Stimulated activated CD4-positive, alpha-beta T cell treated with anti-CD3 and anti-CD28 coated beads, Interleukin-2, amount 100 ng/mL, for 4 hours (primary cell): ENCODE results near the gene CBS.
"Not testable (repeated sequence)": the region's sequence is repeated elsewhere in the genome, so short reads cannot be mapped to it uniquely, and the experiment has no call there.

Experiments used
- DNase-seq: peaks from one replicate; pipeline ENCODE4 v3.0.0-alpha.2; 2020; ENCODE audit warnings: low read depth

The CBS gene

GRCh38 chr21:43075170-43076022 lies at the start of gene CBS:
Gene CBS, minus strand, starts transcription at chr21:43075835. Its CDS starts 3,642 bp downstream, at chr21:43072193.
- not testable (repeated sequence) for DNase-seq

- DNase-seq, result not testable (repeated sequence)
Measured at GRCh38 chr21:43115956-43116355, 40.3 kb upstream of the CBS start.

GRCh38 chr21:43114483-43114882 lies 38.8 kb upstream of the CBS start:
- not testable (repeated sequence) for DNase-seq

- not testable (repeated sequence) for DNase-seq
Measured at GRCh38 chr21:43109006-43109405, 33.4 kb upstream of the CBS start.

GRCh38 chr21:43108177-43108576 lies 32.5 kb upstream of the CBS start:
- DNase-seq, result not testable (repeated sequence)

- not testable (repeated sequence) for DNase-seq
Measured at GRCh38 chr21:43107794-43108137, 32.1 kb upstream of the CBS start.

- peak; percentile 71 for DNase-seq
Measured at GRCh38 chr21:43106965-43107793, 31.5 kb upstream of the CBS start, which contains the start of gene U2AF1. Gene U2AF1, minus strand, starts transcription at chr21:43107570. Its CDS starts 76 bp downstream, at chr21:43107494.

- not testable (repeated sequence) for DNase-seq
Measured at GRCh38 chr21:43104642-43105041, 29.0 kb upstream of the CBS start.

- DNase-seq, result not testable (repeated sequence)
Measured at GRCh38 chr21:43102281-43102680, 26.6 kb upstream of the CBS start.

- not testable (repeated sequence) for DNase-seq
Measured at GRCh38 chr21:43101676-43102075, 26.0 kb upstream of the CBS start.

GRCh38 chr21:43101000-43101399 lies 25.4 kb upstream of the CBS start:
- DNase-seq, result not testable (repeated sequence)

GRCh38 chr21:43091979-43092614 lies 16.5 kb upstream of the CBS start:
- not testable (repeated sequence) for DNase-seq

- not testable (repeated sequence) for DNase-seq
Measured at GRCh38 chr21:43090947-43091346, 15.3 kb upstream of the CBS start.

- DNase-seq, result not testable (repeated sequence)
Measured at GRCh38 chr21:43089463-43089862, 13.8 kb upstream of the CBS start.

- DNase-seq, result not testable (repeated sequence)
Measured at GRCh38 chr21:43082587-43083300, 7.1 kb upstream of the CBS start.

- DNase-seq, result not testable (repeated sequence)
Measured at GRCh38 chr21:43076643-43077042, 1.0 kb upstream of the CBS start.

- not testable (repeated sequence) for DNase-seq
Measured at GRCh38 chr21:43076023-43076637, 495 bp upstream of the CBS start.

GRCh38 chr21:43074401-43075169 lies 1.1 kb downstream of the CBS start:
- DNase-seq, result not testable (repeated sequence)

- DNase-seq, result not testable (repeated sequence)
Measured at GRCh38 chr21:43072742-43073141, 2.9 kb downstream of the CBS start.

GRCh38 chr21:43069682-43070081 lies 6.0 kb downstream of the CBS start:
- DNase-seq, result not testable (repeated sequence)
